ENCODE data around the gene SEC14L1.

SEC14L1 gene

DNA sequence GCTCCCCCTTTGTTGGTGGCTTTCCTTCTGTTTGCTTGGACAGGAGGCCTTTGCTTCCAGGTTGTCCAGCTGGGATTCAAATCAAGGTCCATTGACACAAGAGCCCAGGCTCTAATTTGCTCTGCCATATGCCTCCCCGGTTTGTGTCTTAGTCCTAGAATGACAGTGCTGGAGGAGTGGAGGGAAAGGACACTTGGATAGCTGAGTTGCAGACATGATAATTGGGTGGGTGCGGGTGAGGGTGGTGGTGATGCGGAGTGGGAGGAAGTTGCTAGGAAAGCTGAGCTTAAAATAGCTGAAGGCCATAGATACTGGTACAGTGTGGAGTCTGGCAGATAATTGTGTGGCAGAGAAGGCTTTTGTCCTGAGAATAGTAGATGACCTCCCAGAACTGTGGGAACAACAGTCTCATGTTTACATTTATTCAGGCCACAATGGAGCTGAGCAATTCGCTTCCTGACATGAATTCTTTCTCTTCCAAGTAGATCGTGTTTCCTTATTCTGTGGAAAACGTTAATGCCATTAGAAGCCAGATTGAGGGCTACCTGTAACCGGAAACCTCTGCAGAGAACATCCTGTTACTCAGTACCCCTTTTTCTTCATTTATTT lies 23.8 kb downstream of the SEC14L1 start:
- TF ChIP-seq, protein P1, sequence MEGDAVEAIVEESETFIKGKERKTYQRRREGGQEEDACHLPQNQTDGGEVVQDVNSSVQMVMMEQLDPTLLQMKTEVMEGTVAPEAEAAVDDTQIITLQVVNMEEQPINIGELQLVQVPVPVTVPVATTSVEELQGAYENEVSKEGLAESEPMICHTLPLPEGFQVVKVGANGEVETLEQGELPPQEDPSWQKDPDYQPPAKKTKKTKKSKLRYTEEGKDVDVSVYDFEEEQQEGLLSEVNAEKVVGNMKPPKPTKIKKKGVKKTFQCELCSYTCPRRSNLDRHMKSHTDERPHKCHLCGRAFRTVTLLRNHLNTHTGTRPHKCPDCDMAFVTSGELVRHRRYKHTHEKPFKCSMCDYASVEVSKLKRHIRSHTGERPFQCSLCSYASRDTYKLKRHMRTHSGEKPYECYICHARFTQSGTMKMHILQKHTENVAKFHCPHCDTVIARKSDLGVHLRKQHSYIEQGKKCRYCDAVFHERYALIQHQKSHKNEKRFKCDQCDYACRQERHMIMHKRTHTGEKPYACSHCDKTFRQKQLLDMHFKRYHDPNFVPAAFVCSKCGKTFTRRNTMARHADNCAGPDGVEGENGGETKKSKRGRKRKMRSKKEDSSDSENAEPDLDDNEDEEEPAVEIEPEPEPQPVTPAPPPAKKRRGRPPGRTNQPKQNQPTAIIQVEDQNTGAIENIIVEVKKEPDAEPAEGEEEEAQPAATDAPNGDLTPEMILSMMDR (IDR thresholded peaks at IDR 0.05; ENCODE audit: low read depth, low read length), result no peak
- DNase-seq (ENCODE audit: extremely low read depth, low read depth), result no peak

DNA sequence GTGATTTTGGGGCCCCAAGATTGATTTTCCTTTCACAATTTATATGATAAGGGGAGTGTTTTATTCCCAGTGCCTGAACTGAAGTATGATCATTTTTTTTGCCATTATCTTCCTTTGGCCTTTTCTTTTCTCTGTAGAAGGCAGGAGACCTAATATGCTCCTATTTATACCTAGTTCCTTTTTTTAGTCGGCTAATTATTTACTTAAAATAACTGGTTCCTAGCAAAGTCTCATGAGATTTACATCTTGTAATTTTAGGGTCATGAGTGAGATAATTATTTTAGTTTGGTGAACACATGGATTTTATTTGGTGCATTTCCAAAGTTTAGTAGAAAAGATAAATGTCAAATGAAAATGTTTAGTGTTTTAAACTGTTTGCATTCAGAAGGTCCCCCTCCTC lies 24.8 kb downstream of the SEC14L1 start:
- DNase-seq (ENCODE audit: extremely low read depth, low read depth), result no peak
- TF ChIP-seq, protein P1 (IDR thresholded peaks at IDR 0.05; ENCODE audit: low read depth, low read length), result no peak

DNA sequence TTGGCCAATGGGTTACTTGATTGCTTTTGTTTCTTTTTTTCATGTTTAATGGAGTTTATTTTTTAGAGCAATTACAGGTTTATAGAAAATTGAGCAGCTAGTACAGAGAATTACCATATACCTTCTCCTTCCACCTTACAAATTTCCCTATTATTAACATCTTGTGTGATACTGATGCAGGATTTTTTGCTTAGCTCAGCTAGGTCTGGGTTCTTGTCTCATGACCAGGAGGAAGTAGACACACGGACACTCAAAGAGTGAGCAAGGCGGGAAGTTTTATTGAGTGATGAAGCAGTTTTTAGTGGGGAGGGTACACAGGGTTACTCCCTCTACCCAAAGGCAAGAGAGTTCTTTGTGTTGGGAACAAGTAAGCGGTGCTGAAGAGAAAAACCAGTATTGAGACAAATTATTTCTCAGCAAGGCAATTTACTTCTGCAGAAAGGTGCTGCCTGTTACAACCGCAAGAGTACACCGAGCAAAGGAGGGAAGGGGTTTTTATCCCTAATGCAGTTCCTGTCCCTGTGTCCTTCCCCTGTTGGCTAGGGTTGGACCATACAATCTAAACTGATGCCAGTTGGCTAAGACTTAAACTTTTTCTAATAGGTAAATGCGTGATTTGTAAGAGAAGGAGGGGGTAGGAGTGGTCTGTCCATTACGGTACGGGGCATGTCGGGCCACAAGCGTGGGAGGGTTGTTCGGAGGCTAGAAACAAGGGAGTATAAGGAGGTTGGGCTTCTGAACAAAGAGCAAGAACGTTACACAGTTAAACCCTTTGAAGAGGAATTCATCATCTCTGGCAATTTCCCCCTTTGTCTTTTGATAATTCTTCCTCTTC lies 26.9 kb downstream of the SEC14L1 start:
- TF ChIP-seq, protein P1 (IDR thresholded peaks at IDR 0.05; ENCODE audit: low read depth, low read length), result no peak
- no peak for DNase-seq (ENCODE audit: extremely low read depth, low read depth)

DNA sequence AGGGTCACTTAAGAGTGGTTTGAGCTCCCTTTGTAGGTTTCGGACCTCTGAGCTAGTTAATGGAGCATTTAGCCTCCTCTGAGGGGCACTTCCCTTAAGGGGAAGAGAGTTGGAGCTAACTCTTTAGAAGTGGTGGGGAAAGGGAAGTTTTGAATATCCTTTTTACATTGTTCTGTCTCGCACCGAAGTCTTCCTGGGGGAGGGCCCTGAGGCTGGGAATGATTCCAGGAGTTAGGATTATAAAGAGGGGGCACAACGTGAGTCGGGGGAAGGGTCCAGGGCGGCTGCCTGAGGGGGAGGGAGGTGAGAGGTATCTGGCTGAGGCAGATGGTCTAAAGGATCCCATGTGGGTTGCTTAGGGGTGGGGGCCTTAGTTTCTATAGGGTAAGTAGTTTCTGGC lies 32.3 kb downstream of the SEC14L1 start:
- TF ChIP-seq, protein P1 (IDR thresholded peaks at IDR 0.05; ENCODE audit: low read depth, low read length), result no peak
- no peak for DNase-seq (ENCODE audit: extremely low read depth, low read depth)

DNA sequence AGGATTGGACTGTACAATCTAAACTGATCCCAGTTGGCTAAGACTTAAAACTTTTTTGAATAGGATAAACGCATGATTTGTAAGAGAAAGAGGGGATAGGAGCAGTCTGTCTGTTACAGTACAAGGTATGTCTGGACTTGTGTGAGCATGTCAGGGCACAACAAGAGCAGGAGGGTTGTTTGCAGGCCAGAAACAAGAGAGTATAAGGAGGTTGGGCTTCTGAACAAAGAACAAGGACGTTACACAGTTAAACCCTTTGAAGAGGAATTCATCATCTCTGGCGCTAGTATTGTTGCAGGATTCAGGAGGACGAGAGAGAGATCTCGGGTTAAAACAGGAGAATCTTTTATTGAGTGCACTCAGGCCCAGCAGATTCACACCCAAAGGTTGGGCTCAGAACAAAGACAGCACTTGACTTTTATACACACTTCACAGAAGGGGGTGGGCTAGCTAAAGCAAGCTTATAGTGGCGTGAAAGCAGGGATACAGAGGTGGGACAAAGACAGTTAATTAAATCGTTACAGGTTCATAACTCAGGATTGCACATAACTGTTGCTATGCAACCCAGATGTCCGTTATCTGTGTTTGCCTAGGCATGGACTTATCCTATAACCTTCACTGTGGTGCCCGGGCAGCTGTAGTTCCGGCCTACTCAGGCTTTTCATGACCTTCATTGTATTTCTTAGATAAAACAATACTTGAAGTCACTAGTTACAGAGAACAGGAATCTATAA lies 34.3 kb downstream of the SEC14L1 start:
- no peak for DNase-seq (ENCODE audit: extremely low read depth, low read depth)
- TF ChIP-seq, protein P1 (IDR thresholded peaks at IDR 0.05; ENCODE audit: low read depth, low read length), result no peak

DNA sequence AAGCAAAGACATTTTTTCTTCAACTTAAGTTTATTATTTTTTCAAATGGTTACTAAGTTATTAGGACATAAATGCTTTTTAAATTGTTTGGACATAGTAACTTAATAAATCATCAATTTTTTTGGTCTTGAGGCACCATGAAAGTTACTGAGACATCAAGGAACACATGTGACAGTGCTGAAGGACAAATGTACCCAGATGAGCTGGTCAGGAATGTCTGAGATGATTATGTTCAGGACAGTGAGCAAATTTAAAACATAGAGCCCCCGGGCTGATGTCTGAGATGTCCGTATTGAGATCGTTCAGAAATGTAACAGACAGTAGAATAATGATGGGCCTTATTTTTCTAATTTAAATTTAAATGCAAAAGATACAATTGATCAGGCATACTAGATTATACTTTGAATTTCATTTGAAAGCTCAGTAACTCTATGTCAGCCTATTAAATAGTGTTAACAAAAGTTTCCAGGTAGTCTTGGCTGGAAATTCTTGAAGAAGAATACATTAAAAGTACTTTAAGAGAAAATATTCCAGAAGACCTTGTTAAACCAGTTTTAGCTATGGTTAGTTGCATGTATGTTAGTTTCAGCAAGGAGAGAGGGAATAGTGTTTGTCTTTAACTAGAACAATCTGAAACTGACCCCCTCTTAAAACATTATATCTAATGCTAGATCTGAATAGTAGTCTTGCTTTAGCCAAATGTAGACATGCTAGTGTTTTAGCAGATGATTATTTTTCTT lies 36.4 kb downstream of the SEC14L1 start:
- DNase-seq (ENCODE audit: extremely low read depth, low read depth), result no peak
- TF ChIP-seq, protein P1 (IDR thresholded peaks at IDR 0.05; ENCODE audit: low read depth, low read length), result no peak
